HL-60/S4 (cell line): ENCODE measurements around the gene SENP8.
"Not testable (repeated sequence)": the region's sequence is repeated elsewhere in the genome, so short reads cannot be mapped to it uniquely, and the experiment has no call there.

Experiments
- in situ Hi-C: fragments of 300-500 bp; cut with MboI; formaldehyde crosslinking; loops from 2 replicates; pipeline ENCODE4 v1.14.3; 2022; ENCODE audit warnings: low sequenced_read_pairs

Gene SENP8

DNA sequence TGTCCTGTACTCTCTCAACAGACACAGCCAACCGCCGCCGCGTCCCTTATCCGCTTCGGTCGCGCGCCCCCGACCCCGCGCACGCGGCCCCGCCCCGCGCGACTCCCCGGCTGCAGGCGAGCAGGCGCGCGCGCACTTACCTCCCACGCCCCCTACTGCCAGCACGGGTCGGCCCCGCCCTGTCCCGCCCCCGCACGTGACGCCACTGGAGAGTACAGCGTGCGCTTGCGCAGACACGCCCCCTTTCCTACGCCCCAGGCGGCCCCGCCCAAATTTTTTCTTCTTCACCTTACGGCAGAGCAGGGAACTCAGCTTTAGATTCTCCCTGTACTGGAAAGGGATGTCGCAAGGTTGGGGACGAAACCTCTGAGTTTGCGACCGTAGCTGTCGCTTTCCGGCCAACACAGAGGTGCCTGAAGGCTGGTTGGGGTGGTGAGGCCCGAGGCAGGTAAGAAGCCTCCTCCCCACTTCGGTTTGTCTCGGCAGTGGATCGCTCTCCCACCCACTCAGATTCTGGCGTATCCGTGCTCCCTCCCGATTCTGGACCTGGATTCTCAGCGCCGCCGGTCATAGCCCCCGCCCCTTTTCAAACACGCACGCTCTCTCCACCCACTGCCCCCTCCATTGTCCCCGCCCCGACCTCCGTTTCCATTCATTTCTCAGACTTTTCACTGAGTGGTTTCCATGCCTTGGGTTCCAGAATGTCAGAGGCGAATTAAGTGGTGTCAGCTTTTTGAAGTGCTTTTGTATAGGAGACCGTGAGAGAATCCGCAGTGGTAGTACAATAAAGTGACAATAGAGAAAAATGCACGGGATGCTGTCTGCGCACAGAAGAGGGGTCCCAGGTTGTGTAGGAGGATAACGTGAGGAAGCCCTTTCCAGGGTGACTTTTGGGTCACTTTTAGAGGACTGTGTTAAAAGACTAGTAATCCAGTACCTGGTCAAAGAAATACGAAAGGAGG lies at the start of gene SENP8, which contains the start of gene MYO9A:
SENP8 (plus strand) TSS at position 387 of the 962 bp plus-strand sequence. CDS start 21,221 bp downstream, outside the sequence.
MYO9A (minus strand) TSS at position 134 of the 962 bp plus-strand sequence. CDS start 71,587 bp downstream, outside the sequence.
- in situ Hi-C loops = no loop called here

- in situ Hi-C loops = no loop called here
Measured at GRCh38 chr15:72068856-72069255, 49.3 kb upstream of the SENP8 start.

DNA sequence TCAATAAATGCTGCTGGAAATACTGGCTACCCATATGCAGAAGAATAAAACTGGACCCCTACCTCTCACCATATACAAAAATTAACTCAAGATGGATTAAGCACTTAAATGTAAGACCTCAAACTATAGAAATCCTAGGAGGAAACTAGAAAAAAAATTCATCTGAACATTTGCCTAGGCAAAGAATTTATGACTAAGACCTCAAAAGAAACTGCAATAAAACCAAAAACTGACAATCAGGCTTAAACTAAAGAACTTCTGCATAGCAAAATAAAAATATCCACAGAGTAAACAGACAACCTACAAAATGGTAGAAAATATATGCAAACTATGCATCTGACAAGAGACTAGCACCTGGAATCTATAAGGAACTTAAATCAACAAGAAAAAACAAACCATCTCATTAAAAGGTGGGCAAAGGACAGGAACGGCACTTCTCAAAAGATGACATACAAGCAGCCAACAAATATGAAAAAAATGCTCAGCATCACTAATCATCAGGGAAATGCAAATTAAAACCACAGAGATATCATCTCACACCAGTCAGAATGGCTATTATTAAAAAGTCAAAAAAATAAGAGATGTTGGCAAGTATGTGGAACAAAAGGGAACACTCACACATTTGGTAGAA lies 47.3 kb upstream of the SENP8 start:
- in situ Hi-C loops = no loop called here

- in situ Hi-C loops = not testable (repeated sequence)
Measured at GRCh38 chr15:72071448-72071825, 46.8 kb upstream of the SENP8 start.

DNA sequence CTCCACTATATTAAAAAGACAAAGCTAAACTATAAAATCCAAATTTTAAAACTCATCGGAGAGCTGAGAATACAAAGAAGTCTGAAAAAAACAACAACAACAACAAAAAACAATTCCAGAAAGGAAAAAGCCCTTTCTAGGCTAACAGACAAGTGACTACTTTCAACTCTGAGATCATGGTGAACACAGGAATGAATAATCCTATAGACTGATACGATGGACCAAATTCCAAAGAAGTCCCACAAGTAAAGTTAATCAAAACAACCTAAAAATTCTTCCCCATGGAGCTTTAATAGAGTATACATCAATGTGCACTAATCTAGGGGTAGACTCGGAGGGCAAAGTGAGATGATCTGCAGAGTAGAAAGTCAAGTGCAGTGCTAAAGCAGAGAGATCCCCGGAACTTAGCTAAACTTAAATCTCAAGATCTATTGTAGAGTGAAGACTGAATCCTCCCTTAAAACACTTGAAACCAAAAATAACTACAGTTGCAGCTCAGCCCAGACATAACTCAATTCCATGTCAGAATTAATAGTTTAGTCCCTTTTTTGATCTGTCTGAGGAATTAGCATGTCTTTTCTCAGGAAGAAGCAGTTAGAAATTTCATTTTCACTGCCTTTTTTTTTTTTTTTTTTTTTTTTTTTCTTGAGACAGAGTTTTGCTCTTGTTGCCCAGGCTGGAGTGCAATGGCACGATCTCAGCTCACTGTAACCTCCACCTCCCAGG lies 43.7 kb upstream of the SENP8 start:
- in situ Hi-C loops = no loop called here

DNA sequence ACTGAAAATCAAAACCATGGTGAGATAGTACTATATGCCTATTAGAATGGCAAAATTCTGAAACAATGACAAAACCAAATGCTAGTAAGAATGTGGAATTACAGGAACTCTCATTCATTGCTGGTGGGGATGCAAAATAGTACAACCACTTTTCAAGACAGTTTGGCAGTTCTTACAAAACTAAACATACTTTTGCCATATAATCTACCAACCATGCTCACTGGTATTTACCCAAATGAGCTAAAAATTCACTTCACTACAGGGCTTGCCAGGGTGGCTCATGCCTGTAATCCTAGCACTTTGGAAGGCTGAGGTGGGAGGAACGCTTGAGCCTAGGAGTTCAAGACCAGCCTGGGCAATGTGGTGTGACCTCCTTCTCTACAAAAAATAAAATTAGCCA lies 40.3 kb upstream of the SENP8 start:
- in situ Hi-C loops = no loop called here

DNA sequence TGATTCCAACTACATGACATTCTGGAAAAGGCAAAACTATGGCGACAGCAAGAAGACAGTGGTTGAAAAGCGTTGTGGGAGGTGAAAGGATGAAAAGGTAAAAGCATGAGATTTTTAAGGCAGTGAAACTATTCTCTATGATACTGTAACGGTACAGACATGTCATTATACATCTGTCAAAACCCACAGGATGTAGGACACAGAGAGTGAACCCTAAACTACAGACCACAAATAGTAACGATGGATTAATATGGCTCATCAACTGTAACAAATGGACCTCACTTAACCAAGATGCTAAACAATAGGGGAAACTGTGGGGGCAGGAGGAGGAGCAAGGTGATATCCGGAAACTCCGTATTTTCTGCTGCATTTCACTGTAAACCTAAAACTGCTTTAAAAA lies 39.3 kb upstream of the SENP8 start:
- in situ Hi-C loops = no loop called here

DNA sequence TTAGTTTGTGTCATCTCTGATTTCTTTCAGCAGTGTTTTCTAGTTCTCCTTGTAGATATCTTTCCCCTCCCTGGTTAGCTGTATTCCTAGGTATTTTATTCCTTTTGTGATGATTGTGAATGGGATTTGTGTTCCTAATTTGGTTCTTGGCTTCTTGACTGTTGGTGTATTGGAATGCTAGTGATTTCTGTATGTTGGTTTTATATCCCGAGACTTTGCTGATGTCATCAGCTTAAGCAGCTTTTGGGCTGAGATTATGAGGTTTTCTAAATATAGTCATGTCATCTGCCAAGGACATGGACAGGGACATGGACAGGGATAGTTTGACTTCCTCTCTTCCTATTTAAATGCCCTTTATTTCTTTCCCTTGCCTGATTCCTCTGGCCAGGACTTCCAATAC lies 36.0 kb upstream of the SENP8 start:
- in situ Hi-C loops = no loop called here

DNA sequence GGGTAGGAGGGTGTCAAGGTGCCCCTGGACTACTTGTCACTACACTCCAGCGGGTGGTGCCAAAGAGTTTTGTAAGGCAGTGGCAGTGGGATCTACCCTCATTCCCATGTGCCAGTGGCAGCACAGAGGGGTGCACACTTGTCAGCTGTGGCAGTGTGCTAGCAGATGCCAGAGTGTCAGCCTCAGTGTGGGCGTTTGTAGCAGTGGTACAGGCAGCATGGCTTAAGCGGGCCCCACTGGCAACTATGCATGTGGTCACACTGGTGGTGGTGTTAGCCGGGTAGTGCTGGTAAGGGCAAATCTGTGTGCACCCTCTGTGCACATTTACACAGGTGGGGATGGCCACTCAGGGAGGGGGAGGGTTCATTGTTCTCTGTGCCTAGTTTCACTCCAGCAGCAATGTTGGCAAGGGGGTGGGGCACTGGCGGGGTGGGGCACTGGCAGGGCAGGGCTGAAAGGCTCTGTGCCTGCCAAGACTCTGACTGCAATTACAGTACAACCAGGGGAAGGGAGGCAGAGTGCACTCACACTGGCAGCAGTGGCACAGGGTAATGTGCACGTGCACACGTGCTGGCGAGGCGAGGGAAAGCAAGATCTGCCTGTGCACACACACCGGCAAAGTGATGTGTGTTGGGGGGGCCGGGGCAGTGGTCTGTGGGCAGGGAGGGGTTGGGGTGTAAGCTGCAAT lies 32.0 kb upstream of the SENP8 start:
- in situ Hi-C loops = no loop called here

DNA sequence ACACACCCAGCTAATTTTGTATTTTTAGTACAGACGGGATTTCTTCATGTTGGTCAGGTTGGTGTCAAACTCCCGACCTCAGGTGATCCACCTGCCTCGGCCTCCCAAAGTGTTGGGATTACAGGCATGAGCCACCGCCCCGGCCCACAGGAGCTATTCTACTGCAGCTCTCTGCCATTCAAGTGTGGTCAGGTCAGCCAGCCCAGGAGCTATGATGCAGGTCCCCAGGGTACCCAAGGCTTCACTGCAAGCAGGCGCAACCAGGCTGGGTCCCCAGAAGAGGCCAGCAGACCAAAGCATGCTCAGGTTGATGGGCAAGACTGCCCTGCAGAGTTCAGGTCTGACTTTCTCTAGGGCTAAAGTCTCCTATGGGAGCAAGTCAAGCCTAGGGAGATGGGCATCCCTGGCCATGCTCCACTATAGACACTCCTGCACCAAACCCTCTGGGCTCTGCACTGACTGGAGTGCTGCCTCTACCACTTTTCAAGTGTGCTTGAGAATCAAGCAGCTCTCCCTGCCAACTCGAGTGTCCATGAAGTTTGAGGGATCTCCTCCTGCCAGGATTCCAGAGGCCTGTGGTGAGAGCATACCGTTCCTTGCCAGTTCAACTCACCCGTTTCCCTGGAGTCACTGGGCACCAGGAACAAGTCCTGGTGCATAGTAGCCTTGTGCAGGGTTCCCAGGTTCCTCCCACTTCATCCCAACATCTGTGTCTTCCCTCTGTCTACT lies 31.1 kb upstream of the SENP8 start:
- in situ Hi-C loops = no loop called here

DNA sequence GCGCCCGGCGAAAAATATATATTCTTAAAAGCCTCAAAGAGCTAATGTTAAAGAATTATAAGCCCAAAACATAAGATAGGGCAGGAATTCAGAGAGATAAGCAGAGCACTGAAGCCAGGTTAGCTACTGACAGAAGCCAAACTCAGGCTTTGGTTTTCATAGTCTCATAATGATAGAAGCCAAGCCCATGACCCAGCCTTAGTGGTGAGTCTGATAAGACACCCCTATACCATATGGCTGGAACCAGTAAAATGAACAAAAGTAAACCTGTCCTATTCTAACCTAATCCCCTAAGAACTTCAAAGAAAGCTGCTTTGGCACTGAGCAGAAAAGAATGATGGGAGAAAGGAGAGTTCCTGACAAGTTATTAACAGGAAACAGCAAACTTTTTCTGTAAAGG lies 26.2 kb upstream of the SENP8 start:
- in situ Hi-C loops = no loop called here

DNA sequence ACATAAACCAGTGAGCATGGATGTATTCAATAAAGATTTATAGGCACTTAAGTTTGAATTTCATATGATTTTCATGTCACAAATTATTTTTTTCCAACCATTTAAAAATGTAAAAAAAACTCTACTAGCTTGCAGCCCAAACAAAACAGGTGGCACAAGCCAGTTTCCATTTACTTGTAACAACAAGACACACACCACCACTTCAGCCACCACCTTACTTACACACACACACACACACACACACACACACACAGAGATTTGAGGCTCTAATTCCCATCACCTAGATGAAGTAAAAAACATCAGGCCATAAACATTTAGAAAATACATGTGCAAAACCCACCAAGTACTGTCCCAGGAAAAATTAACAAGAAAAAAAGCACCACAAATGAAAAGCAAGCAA lies 25.5 kb upstream of the SENP8 start:
- in situ Hi-C loops = no loop called here

- in situ Hi-C loops = no loop called here
Measured at GRCh38 chr15:72096796-72097195, 21.4 kb upstream of the SENP8 start.

DNA sequence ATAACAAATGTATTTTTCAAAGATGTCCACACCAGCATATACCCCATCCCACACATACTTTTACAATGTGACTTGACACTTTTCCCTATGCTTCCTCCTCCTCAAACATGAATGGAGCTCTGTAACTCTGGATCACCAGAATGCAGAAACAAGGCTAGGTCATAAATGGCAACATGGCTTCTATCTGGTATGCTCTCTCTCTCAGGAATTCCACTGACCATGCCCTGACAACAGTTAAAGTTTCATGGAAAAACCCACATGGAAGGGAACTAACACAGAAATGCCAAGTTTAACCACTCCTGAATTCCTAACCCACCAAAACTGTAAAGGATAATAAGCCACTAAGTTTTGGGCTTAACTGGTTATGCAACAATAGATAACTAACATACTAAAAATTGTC lies 20.2 kb upstream of the SENP8 start:
- in situ Hi-C loops = no loop called here

DNA sequence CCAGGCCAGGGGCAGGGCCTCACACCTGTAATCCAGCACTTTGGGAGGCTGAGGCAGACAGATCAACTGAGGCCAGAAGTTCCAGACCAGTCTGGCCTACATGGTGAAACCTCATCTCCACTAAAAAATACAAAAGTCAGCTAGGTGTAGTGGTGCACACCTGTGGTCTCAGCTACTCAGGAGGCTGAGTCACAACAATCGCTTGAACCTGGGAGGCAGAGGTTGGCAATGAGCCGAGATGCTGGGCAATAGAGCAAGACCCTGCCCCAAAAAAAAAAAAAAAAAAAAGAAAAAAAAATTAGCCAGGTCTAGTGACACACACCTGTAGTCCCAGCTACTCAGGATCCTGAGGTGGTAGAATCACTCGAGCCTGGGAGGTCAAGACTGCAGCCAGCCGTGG lies 19.0 kb upstream of the SENP8 start:
- in situ Hi-C loops = no loop called here

DNA sequence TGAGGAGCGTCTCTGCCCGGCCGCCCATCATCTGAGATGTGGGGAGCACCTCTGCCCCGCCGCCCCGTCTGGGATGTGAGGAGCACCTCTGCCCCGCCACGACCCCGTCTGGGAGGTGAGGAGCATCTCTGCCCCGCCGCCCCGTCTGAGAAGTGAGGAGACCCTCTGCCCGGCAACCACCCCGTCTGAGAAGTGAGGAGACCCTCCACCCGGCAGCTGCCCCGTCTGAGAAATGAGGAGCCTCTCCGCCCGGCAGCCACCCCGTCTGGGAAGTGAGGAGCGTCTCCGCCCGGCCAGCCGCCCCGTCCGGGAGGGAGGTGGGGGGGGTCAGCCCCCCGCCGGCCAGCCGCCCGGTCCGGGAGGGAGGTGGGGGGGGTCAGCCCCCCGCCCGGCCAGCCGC lies 17.7 kb upstream of the SENP8 start:
- in situ Hi-C loops = not testable (repeated sequence)

DNA sequence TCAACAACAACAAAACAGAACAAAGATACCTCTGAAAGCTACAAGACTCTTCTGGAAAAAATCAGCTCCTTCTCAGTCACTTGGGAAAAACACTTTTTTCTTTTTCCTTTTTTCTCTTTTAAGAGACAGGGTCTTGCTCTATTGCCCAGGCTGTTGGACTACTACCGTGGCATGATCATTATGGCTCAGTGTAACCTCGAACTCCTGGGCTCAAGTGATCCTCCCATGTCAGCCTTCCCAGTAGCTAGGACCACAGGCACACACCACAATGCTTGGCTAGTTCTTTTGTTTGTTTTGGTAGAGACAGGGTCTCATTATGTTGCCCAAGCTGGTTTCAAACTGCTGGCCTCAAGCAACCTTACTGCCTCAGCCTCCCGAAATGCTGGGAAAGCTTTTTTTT lies 13.1 kb upstream of the SENP8 start:
- in situ Hi-C loops = no loop called here

- in situ Hi-C loops = no loop called here
Measured at GRCh38 chr15:72106068-72106467, 12.1 kb upstream of the SENP8 start.

GRCh38 chr15:72110355-72110754 lies 7.8 kb upstream of the SENP8 start:
- in situ Hi-C loops = no loop called here

DNA sequence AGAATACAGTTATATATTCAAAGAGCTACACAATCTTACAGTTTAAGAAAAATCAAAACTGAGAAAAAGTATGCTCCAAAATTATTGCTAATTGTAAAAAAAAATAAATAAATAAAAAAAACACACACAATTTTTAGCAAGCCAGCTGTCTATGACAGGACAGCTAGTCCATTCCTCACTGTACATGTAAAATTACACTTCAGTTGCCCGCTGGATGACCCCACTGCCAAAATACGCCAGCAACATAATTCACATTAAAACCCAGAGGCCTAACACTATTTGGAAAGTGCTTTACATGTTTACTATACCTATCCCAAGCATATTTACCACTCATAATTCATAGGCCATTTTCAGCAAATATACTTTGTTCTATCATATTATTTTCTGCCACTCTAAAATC lies 6.1 kb upstream of the SENP8 start:
- in situ Hi-C loops = no loop called here
